GM12878 (cell line): ENCODE measurements around the gene WWTR1. TPM values are rescaled to one million over a fixed set of nuclear protein-coding genes. Genes with fewer than 3 reads are reported as not detected.

ENCODE experiments used
- ATAC-seq: fragments of 200-7000 bp; cut with Tn5 transposase; 3 replicates; pipeline ENCODE4 v1.9.1; 2020; ENCODE audit warnings: mild to moderate bottlenecking, moderate library complexity
- BruUV-seq: library from RNA; stranded (reverse); fragments of 400-500 nt; replicated peaks from 2 replicates; lab custom pipeline; 2021; lab: Mats Ljungman, UMichigan
- CTCF ChIA-PET: fragments of 300-600 bp; sonication (Branson Sonifier 250); formaldehyde crosslinking; extraction: SDS; loops from one replicate; lab custom pipeline; 2021; ENCODE audit warnings: inconsistent platforms; lab: Yijun Ruan, JAX
- POLR2A ChIA-PET: fragments of 350-600 bp; formaldehyde crosslinking; extraction: SDS; loops from one replicate; lab custom pipeline; 2021; ENCODE audit warnings: inconsistent platforms; lab: Charles Lee
- RAD21 ChIA-PET: fragments of 300-600 bp; sonication (Branson Sonifier 250); formaldehyde crosslinking; loops from one replicate; lab custom pipeline; 2023; ENCODE audit warnings: antibody characterized with exemption; ENCODE audit not compliant: unreplicated experiment; lab: Charles Lee
- SMC1A ChIA-PET: fragments of 300-600 bp; sonication (Branson Sonifier 250); formaldehyde crosslinking; loops from one replicate; lab custom pipeline; 2023; ENCODE audit not compliant: unreplicated experiment, uncharacterized antibody; lab: Charles Lee
- DNase-seq: peaks from one replicate; pipeline ENCODE4 v3.0.0-alpha.2; 2011; ENCODE audit warnings: low read depth, low spot score
- FAIRE-seq: peaks from 3 replicates; lab custom pipeline; 2011; peaks lifted over from hg19 to GRCh38; lab: Jason Lieb, UNC
- H2AFZ ChIP-seq: 2 replicates; pipeline ENCODE4 v1.6.0; 2011; ENCODE audit warnings: low read depth, low read length, control low read depth; ENCODE audit not compliant: control insufficient read depth
- H3K27ac ChIP-seq: 2 replicates; pipeline ENCODE4 v1.5.1; 2011; ENCODE audit warnings: control low read depth; ENCODE audit not compliant: control insufficient read depth, insufficient read depth
- H3K27me3 ChIP-seq, 2 experiments: replicated peaks in 1 of 2; 2 replicates each; pipeline versions ENCODE4 v1.6.0 to v1.6.1; 2011; ENCODE audit warnings: low read length in 1 of 2; ENCODE audit not compliant: control insufficient read depth in 2 of 2, insufficient read depth in 2 of 2
- H3K36me3 ChIP-seq, 2 experiments: 2 replicates each; pipeline ENCODE4 v1.5.1; 2011; ENCODE audit warnings: low read length in 1 of 2; ENCODE audit not compliant: control insufficient read depth in 2 of 2, insufficient read depth in 2 of 2
- H3K4me1 ChIP-seq: 2 replicates; pipeline ENCODE4 v1.6.1; 2011; ENCODE audit warnings: mild to moderate bottlenecking, low read length, moderate library complexity, mixed read lengths; ENCODE audit not compliant: control insufficient read depth, insufficient read depth
- H3K4me2 ChIP-seq: 2 replicates; pipeline ENCODE4 v1.6.0; 2011; ENCODE audit warnings: control low read depth; ENCODE audit not compliant: control insufficient read depth, insufficient read depth
- H3K4me3 ChIP-seq: fragments of 200-600 bp; sonication (generic); 2 replicates; pipeline ENCODE4 v1.5.1; 2016
- H3K79me2 ChIP-seq: 2 replicates; pipeline ENCODE4 v1.6.0; 2011; ENCODE audit warnings: low read length; ENCODE audit not compliant: control insufficient read depth, insufficient read depth
- H3K9ac ChIP-seq: 2 replicates; pipeline ENCODE4 v1.8.0; 2011; ENCODE audit warnings: low read length, control low read depth, mixed read lengths; ENCODE audit not compliant: control insufficient read depth, insufficient read depth
- H3K9me3 ChIP-seq: replicated peaks from 3 replicates; pipeline ENCODE4 v1.5.1; 2011; ENCODE audit warnings: mild to moderate bottlenecking, low read length; ENCODE audit not compliant: control insufficient read depth, insufficient read depth
- H4K20me1 ChIP-seq: 2 replicates; pipeline ENCODE4 v1.6.0; 2011; ENCODE audit not compliant: control insufficient read depth, insufficient read depth
- MYB ChIP-seq: fragments of 150-350 bp; IDR thresholded peaks from 2 replicates; pipeline ENCODE4 v1.6.1; 2014; ENCODE audit warnings: mild to moderate bottlenecking, low read depth, low read length, borderline replicate concordance
- NR2C2 ChIP-seq: IDR thresholded peaks from 2 replicates; pipeline ENCODE4 v1.6.1; 2011; ENCODE audit warnings: borderline replicate concordance, low read depth; ENCODE audit not compliant: control insufficient read depth, insufficient read length
- RELA ChIP-seq: fragments of 450-650 bp; IDR thresholded peaks from 2 replicates; pipeline ENCODE4 v1.8.0; 2014; ENCODE audit warnings: borderline replicate concordance; ENCODE audit not compliant: partially characterized antibody
- SMAD5 ChIP-seq: IDR thresholded peaks from 2 replicates; pipeline ENCODE4 v1.6.1; 2016; ENCODE audit warnings: antibody characterized with exemption, low read depth
- WGBS: methylation state at CpG from one replicate; pipeline ENCODE4 v1.1.6; 2016; ENCODE audit warnings: low lambda C conversion rate; ENCODE audit not compliant: insufficient replicate concordance, insufficient coverage; ENCODE audit errors: missing lambda C conversion rate; 5-methylcytosine and 5-hydroxymethylcytosine counted together
- in situ Hi-C: fragments of 300-500 bp; cut with MboI; formaldehyde crosslinking; loops from 9 replicates; pipeline ENCODE4 v1.14.3; 2018; ENCODE audit warnings: mixed read lengths
- intact Hi-C: fragments of 100-400 bp; cut with micrococcal nuclease; formaldehyde crosslinking; loops from one replicate; pipeline ENCODE4 v1.14.2; 2022; ENCODE audit not compliant: unreplicated experiment
- polyA plus RNA-seq, 11 experiments: library from polyadenylated mRNA; depleted of rRNA in 4 of 11; unstranded in 6 of 11; stranded (reverse) in 5 of 11; fragments of >200 nt; fragmentation: Nextera tagmentation in 4 of 11; fragmentation: Illumina TruSeq in 1 of 11; extraction: Ambion mirVana in 4 of 11; extraction: Trizol in 1 of 11; gene quantifications; 1 replicate in 1 of 11; 2 replicates in 10 of 11; pipeline versions ENCODE4 v1.2.1 to v1.2.3, GENCODE V29; 2011 to 2016; ENCODE audit warnings: inconsistent platforms in 2 of 11, missing spikeins in 2 of 11, low read depth in 1 of 11
- total RNA-seq, 4 experiments: library from RNA; depleted of rRNA in 3 of 4; stranded (reverse); fragments of >200 nt in 3 of 4; fragmentation: Illumina TruSeq in 1 of 4; extraction: Trizol in 1 of 4; gene quantifications; 2 replicates each; pipeline versions ENCODE4 v1.2.1 to v1.2.3, GENCODE V29; 2013 to 2021
- TF ChIP-seq, protein P1 (sequence below): IDR thresholded peaks from 2 replicates; pipeline ENCODE4 v1.6.1; 2011; ENCODE audit warnings: borderline replicate concordance, low read depth, mild to moderate bottlenecking, moderate library complexity, mixed read lengths, low read length; ENCODE audit not compliant: insufficient read depth; ENCODE audit errors: extremely low read length
- TF ChIP-seq, protein P2 (sequence below): IDR thresholded peaks from 2 replicates; pipeline ENCODE4 v1.6.1; 2012; ENCODE audit warnings: mild to moderate bottlenecking, low read depth, low read length

The WWTR1 gene
- total and polyA plus RNA-seq, 10 of the 15 experiments (the other 5 are each of a cell fraction or from before 2014, with no cell fraction given) = 2.5 to 18.5 (median 5.8) TPM

DNA sequence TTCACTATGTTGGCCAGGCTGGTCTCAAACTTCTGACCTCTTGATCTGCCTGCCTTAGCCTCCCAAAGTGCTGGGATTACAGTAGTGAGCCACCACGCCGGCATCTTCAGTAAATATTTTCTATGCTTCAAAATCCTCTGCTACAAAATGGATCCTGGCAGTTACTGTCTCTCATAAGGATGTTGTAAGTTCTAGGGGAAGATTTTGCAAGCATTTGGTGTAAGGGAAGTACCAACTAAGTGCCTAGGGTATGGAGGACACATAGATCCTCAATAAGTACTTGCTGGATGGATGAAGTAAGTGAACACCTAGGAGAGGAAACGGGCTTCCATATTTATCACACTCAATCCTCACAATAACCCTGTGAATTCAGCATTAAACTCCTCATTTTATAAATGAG, 176.8 kb downstream of the WWTR1 start:
- Histone ChIP-seq H3K27me3 (no peaks in the 10 kb centered on the region), H4K20me1 (no peaks in the 10 kb centered on the region), H3K9ac (no peak overlapping the region), H3K27ac (no peak overlapping the region), H2AFZ (no peak overlapping the region), H3K4me2 (no peak overlapping the region), H3K36me3 (no peaks in the 10 kb centered on the region), H3K9me3 (no peaks in the 10 kb centered on the region), H3K4me1 (no peaks in the 10 kb centered on the region), H3K79me2 (no peaks in the 10 kb centered on the region), H3K4me3 (no peak overlapping the region)
- SMC1A ChIA-PET = interaction anchor here (0.8 to 3.1 kb wide), 8 partner anchors 13 to 286 kb away, joined by 3 to 24 read pairs (median 6); no protein-coding TSS in a partner anchor
- POLR2A ChIA-PET = no interaction called here
- in situ Hi-C loops = loop anchor here (5.0 to 10.0 kb wide), 3 partner anchors 94 to 356 kb away; partner anchors contain the start of gene HPS3
- no peak for TF ChIP-seq MYB
- TF ChIP-seq, protein P1, sequence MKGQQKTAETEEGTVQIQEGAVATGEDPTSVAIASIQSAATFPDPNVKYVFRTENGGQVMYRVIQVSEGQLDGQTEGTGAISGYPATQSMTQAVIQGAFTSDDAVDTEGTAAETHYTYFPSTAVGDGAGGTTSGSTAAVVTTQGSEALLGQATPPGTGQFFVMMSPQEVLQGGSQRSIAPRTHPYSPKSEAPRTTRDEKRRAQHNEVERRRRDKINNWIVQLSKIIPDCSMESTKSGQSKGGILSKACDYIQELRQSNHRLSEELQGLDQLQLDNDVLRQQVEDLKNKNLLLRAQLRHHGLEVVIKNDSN = no peak
- TF ChIP-seq NR2C2 = no peak
- TF ChIP-seq, protein P2, sequence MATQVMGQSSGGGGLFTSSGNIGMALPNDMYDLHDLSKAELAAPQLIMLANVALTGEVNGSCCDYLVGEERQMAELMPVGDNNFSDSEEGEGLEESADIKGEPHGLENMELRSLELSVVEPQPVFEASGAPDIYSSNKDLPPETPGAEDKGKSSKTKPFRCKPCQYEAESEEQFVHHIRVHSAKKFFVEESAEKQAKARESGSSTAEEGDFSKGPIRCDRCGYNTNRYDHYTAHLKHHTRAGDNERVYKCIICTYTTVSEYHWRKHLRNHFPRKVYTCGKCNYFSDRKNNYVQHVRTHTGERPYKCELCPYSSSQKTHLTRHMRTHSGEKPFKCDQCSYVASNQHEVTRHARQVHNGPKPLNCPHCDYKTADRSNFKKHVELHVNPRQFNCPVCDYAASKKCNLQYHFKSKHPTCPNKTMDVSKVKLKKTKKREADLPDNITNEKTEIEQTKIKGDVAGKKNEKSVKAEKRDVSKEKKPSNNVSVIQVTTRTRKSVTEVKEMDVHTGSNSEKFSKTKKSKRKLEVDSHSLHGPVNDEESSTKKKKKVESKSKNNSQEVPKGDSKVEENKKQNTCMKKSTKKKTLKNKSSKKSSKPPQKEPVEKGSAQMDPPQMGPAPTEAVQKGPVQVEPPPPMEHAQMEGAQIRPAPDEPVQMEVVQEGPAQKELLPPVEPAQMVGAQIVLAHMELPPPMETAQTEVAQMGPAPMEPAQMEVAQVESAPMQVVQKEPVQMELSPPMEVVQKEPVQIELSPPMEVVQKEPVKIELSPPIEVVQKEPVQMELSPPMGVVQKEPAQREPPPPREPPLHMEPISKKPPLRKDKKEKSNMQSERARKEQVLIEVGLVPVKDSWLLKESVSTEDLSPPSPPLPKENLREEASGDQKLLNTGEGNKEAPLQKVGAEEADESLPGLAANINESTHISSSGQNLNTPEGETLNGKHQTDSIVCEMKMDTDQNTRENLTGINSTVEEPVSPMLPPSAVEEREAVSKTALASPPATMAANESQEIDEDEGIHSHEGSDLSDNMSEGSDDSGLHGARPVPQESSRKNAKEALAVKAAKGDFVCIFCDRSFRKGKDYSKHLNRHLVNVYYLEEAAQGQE = no peak
- no peak for TF ChIP-seq SMAD5
- TF ChIP-seq RELA = no peak
- DNase-seq (no peak), ATAC-seq (no peak), FAIRE-seq (no peak)
- intact Hi-C loops = loop anchor here (5.0 kb wide), 2 partner anchors 359 to 524 kb away; no protein-coding TSS in a partner anchor
- CTCF ChIA-PET = interaction anchor here (0.7 to 3.8 kb wide), 25 partner anchors 8 to 701 kb away, joined by 3 to 58 read pairs (median 5); no protein-coding TSS in a partner anchor
- whole genome bisulfite sequencing = 68% methylated on average over 3 of the region's 3 CpGs
- no TSS peak for BruUV-seq
- RAD21 ChIA-PET = interaction anchor here (0.8 to 1.8 kb wide), 6 partner anchors 12 to 128 kb away, joined by 3 to 5 read pairs (median 4); no protein-coding TSS in a partner anchor
